Skeletal muscle tissue (tissue), 4 donors: ENCODE results near the gene DAPK2. TPM values are rescaled to one million over a fixed set of nuclear protein-coding genes. Genes with fewer than 3 reads are reported as not detected.
"Not testable (repeated sequence)": the region's sequence is repeated elsewhere in the genome, so short reads cannot be mapped to it uniquely, and the experiment has no call there.

Experiments
- H3K27ac ChIP-seq: one replicate; pipeline ENCODE4 v1.7.0; 2013; ENCODE audit warnings: mild to moderate bottlenecking, low read depth, low read length, inconsistent platforms
- H3K27me3 ChIP-seq, 3 donors: one replicate each; pipeline ENCODE4 v1.7.0; 2013; ENCODE audit warnings: low read length in 3 of 3; ENCODE audit not compliant: control insufficient read depth in 3 of 3, insufficient read depth in 3 of 3
- H3K36me3 ChIP-seq, 3 donors: one replicate each; pipeline ENCODE4 v1.7.0; 2013; ENCODE audit warnings: low read length in 3 of 3; ENCODE audit not compliant: control insufficient read depth in 3 of 3, insufficient read depth in 3 of 3
- H3K4me1 ChIP-seq, 3 donors: one replicate each; pipeline ENCODE4 v1.7.0; 2013; ENCODE audit warnings: low read length in 3 of 3, mild to moderate bottlenecking in 3 of 3; ENCODE audit not compliant: control insufficient read depth in 3 of 3, insufficient read depth in 3 of 3
- H3K4me3 ChIP-seq, 3 donors: one replicate each; pipeline ENCODE4 v1.7.0; 2013; ENCODE audit warnings: low read length in 3 of 3
- H3K9ac ChIP-seq, 3 donors: one replicate each; pipeline ENCODE4 v1.7.0; 2013; ENCODE audit warnings: low read length in 3 of 3, mild to moderate bottlenecking in 3 of 3, moderate library complexity in 2 of 3, low read depth in 1 of 3
- H3K9me3 ChIP-seq, 3 donors: one replicate each; pipeline ENCODE4 v1.7.0; 2013; ENCODE audit warnings: low read length in 3 of 3; ENCODE audit not compliant: control insufficient read depth in 3 of 3
- total RNA-seq: library from RNA; depleted of rRNA; stranded (reverse); fragments of >200 nt; gene quantifications from one replicate; pipeline ENCODE4 v1.2.3, GENCODE V29; 2014
- donor health status: Osteomylitis.

The DAPK2 gene
- total RNA-seq, 1 donor from 2014 or later, result 2.6 TPM

DNA sequence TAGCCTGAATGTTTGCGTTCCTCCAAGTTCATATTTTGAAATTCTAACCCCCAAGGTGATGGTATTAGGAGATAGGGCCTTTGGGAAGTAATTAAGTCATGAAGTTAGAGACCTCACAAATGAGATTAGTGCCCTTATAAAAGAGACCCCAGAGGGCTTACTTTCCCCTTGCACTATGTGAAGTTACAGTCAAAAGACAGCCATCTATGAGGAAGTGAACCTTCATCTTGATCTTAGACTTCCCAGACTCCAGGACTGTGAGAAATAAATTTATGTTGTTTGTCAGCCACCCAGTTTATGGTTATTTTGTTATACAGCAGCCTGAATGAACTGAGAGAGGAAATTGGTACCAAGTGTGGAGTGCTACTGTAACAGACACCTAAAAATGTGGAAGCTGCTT lies 74.4 kb downstream of the DAPK2 start:
- Histone ChIP-seq H3K36me3 (peaks cover 0 to 3% (median 2%) of the 10 kb centered on the region in 3 donors), H3K9ac (peak overlapping the region in 2 of 3 donors; percentile 23 to 58), H3K27ac (peak overlapping the region; percentile 61), H3K27me3 (no peaks in the 10 kb centered on the region), H3K4me1 (peaks cover 63 to 67% (median 64%) of the 10 kb centered on the region in 3 donors), H3K9me3 (no peaks in the 10 kb centered on the region), H3K4me3 (no peak overlapping the region)

DNA sequence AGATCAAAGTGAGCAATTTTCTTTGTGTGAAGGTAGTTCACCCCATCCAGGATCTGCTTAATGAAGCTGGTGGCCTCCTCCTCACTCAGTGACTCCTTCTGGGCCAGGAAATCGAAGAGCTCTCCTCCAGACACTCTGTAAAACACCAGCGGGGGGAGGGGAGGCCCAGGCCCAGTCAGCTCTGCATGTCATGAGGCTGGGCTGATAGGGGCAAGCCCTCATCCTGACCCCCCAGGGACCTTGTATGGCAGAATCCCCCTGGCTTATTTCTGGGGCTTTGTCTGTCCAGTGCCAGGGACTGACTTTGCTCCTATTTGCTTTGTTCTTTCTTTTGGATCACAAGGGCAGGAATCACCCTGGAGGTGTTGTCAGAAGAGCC lies 74.9 kb downstream of the DAPK2 start:
- Histone ChIP-seq H3K4me3 (peak overlapping the region in 2 of 3 donors; percentile 5 to 45), H3K27ac (peak overlapping the region; percentile 61), H3K9ac (peak overlapping the region; percentile 23 to 58 (median 27)), H3K9me3 (no peaks in the 10 kb centered on the region), H3K4me1 (peaks cover 65 to 68% (median 67%) of the 10 kb centered on the region in 3 donors), H3K27me3 (no peaks in the 10 kb centered on the region), H3K36me3 (peaks cover 1 to 6% (median 3%) of the 10 kb centered on the region in 3 donors)

DNA sequence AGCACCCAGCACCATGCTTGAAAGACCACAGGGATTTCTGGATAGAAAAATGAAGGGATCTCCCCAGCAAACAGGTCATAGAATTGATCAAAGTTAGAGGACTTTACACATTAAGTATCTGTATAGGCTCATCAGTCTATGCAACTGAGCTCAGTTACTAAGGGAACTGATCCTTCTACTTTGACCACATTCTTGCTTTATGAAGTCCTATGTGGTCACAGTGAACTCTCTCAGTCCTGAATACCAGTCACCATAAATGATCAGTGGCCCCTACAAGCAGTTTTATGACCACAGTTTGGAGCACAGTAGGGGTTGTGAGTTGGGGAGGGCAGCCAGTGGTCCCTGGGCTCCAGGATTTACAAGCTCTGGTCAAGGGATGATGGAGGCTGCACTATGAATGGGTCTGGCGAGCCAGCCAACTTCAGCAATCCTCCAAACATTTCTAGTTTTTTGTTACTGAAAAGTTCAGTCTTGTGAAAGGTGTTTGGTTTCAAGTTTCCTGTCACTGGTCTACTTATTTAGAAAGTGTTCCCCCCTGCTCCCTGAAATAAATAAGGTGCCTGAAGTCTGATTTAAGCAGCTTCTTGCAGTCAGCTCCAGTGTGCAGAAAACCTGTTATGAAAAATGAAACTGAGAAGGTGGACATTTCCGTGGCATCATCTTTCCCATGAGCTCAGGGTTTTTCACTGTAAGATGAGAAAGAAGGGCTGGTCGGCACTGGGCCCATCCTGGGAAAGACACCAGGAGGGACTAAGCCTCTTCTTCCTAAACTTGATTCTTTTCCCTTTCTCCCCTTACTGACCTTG lies 75.5 kb downstream of the DAPK2 start:
- Histone ChIP-seq H3K4me3 (peak overlapping the region in 2 of 3 donors; percentile 5 to 45), H3K4me1 (peaks cover 71 to 74% (median 72%) of the 10 kb centered on the region in 3 donors)

DNA sequence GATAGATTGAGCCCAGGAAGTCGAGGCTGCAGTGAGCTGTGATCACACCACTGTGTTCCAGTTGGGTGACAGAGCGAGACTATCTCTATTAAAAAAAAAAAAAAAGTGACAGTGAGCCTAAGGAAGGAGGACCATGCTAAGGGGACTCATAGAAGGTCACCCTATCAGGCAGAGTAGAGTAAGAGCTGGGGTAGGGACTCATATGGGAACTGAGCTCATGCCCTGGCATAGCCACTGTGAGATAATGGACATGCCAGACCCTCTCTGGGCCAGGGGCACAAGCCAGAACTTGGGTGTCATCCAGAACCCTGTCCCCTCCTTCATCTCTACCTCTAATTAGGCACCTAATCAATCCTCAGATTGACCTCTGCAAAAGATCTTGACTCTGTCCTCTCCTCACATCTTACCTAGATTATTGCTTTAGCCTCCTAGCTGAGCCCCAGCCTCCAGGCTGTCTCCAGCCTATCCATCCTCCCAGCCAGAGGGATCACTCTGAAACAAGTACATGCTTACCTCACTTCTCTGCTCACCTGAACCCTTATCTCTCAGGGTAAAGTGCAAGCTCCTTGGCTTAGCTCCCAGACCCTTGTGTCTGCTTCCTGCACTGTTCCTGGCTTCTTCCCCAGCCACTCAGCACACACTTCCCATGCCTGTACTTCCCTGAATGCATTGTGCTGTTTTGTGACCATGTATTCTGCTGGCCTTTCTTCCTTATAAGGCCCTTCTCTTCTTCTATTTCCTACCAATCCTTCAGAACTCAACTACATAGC lies 76.4 kb downstream of the DAPK2 start:
- Histone ChIP-seq H3K4me3 (no peak overlapping the region), H3K9me3 (no peaks in the 10 kb centered on the region), H3K27me3 (no peaks in the 10 kb centered on the region), H3K9ac (peak overlapping the region in 2 of 3 donors; percentile 21 to 51), H3K36me3 (peaks cover 11 to 13% (median 13%) of the 10 kb centered on the region in 3 donors), H3K4me1 (peaks cover 69 to 77% (median 76%) of the 10 kb centered on the region in 3 donors), H3K27ac (peak overlapping the region; percentile 61)

More for the DNA sequence above, 75.5 kb downstream of the DAPK2 start:
- H3K27ac ChIP-seq, result peak overlapping the region; percentile 61
- no peaks in the 10 kb centered on the region for H3K9me3 ChIP-seq
- peaks cover 7 to 12% (median 9%) of the 10 kb centered on the region in 3 donors for H3K36me3 ChIP-seq
- peak overlapping the region; percentile 1 to 58 (median 27) for H3K9ac ChIP-seq
- H3K27me3 ChIP-seq, result no peaks in the 10 kb centered on the region

DNA sequence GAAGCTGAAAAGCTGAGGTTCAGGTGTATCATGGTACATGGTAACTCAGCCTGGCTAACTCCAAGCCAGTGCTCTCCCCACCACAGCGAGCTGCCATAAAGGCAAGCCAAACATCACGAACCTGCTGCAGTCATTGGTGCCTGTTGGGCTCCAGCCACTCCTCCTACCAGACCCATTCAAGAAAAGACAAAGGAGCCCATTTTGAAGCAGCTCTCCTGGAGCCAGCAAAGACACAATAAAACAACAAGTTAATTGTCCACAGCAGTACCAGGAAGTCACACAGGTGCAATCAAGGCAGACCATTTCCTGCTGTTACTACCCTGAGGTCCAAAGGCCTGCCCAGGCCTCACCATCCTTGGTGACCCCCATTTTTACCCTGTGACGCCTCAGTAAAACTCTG lies 77.6 kb downstream of the DAPK2 start:
- Histone ChIP-seq H3K27me3 (no peaks in the 10 kb centered on the region), H3K27ac (peak overlapping the region; percentile 52), H3K4me3 (no peak overlapping the region), H3K36me3 (peaks cover 13 to 14% (median 13%) of the 10 kb centered on the region in 3 donors), H3K4me1 (peaks cover 68 to 75% (median 74%) of the 10 kb centered on the region in 3 donors), H3K9me3 (no peaks in the 10 kb centered on the region), H3K9ac (no peak overlapping the region)

DNA sequence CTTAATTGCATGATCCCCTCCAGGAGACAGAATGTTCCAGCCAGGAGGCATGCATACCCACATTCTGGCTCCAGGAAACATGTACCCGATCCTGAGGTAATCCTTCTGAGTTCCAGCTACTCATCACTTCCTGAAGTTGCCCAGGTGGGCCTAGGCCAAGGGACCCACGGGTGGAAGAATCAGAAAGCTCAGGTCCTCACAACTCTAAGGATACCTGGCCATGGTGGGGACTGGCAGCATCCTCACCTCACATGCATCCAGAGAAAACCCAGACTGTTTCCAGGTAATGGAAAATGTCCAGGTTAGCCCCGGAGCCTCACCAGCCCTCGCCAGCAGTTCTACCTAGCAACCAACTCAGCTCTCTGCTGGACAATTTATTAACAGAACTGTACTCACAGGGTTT lies 78.2 kb downstream of the DAPK2 start:
- Histone ChIP-seq H3K4me1 (peaks cover 68 to 73% (median 70%) of the 10 kb centered on the region in 3 donors), H3K9me3 (no peaks in the 10 kb centered on the region), H3K4me3 (no peak overlapping the region), H3K27ac (peak overlapping the region; percentile 52), H3K36me3 (peaks cover 13 to 14% (median 13%) of the 10 kb centered on the region in 3 donors), H3K27me3 (no peaks in the 10 kb centered on the region), H3K9ac (no peak overlapping the region)

DNA sequence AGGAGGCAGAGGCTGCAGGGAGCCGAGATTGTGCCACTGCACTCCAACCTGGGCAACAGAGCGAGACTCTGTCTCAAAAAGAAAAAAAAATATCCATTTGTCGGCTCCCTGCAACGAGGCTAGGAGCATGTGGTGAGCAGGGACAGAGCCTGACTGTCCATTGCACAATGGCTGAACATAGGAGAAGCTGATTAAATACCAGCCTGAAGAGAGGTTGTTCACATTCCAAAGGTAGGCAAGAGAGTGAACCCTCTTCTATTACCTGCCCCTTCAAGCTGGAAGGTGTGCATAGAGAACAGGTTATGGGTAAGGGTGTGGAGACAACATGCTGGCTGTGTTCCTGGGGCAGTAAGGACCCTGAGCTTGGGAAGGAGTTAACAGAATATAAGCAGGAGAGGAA lies 78.7 kb downstream of the DAPK2 start:
- peak overlapping the region; percentile 52 for H3K27ac ChIP-seq

DNA sequence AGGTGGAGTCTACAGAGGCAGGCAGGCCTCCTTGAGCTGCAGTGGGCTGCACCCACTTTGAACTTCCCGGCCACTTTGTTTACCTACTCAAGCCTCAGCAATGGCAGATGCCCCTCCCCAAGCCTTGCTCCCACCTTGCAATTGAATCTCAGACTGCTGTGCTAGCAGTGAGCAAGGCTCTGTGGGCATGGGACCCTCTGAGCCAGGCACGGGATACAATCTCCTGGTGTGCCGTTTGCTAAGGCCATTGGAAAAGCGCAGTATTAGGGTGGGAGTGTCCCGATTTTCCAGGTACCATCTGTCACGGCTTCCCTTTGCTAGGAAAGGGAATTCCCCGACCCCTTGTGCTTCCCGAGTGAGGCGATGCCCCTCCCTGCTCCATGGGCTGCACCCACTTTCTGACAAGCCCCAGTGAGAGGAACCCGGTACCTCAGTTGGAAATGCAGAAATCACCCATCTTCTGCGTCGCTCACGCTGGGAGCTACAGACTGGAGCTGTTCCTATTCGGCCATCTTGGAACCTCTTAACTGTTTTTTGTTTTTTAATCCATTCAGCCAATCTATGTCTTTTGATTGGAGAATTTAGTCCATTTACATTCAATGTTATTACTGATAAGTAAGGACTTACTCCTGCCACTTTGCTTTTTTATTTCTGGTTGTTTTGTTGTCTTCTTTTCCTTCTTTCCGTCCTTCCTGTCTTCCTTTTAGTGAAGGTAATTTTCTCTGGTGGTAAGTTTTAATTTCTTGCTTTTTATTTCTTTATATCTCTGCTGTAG lies 83.2 kb downstream of the DAPK2 start:
- H3K4me1 ChIP-seq, result peaks cover 19 to 26% (median 26%) of the 10 kb centered on the region in 3 donors
- H3K9me3 ChIP-seq, H3K27ac ChIP-seq, H3K4me3 ChIP-seq, H3K9ac ChIP-seq, H3K27me3 ChIP-seq: not testable (repeated sequence)
- H3K36me3 ChIP-seq, result peaks cover 9 to 15% (median 14%) of the 10 kb centered on the region in 3 donors

More for the DNA sequence above, 78.7 kb downstream of the DAPK2 start:
- Histone ChIP-seq H3K4me1 (peaks cover 63 to 68% (median 65%) of the 10 kb centered on the region in 3 donors), H3K4me3 (no peak overlapping the region), H3K36me3 (peaks cover 13 to 15% (median 14%) of the 10 kb centered on the region in 3 donors), H3K9ac (peak overlapping the region in 1 of 3 donors; percentile 8), H3K27me3 (no peaks in the 10 kb centered on the region), H3K9me3 (no peaks in the 10 kb centered on the region)

DNA sequence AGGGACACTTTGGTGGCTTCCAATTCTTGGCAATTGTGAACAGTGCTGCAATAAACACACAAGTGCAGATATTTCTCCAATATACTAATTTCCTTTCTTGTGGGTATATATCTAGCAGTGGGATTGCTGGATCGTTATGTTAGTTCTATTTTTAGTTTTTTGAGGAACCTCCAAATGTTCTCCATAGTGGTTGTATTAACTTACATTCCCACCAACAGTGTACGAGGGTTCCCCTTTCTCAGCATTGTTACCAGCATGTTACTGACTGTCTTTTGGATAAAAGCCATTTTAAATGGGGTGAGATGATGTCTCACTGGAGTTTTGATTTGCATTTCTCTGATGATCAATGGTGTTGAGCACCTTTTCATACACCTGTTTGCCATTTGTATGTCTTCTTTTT lies 92.8 kb downstream of the DAPK2 start:
- no peaks in the 10 kb centered on the region for H3K9me3 ChIP-seq
- no peaks in the 10 kb centered on the region for H3K27me3 ChIP-seq
- H3K27ac ChIP-seq, result no peak overlapping the region
- H3K4me3 ChIP-seq, result no peak overlapping the region
- peaks cover 2 to 12% (median 5%) of the 10 kb centered on the region in 3 donors for H3K4me1 ChIP-seq
- peaks cover 0 to 7% (median 4%) of the 10 kb centered on the region in 3 donors for H3K36me3 ChIP-seq
- no peak overlapping the region for H3K9ac ChIP-seq
